SK-N-SH (cell line): ENCODE measurements around the gene GNS. TPM values are rescaled to one million over a fixed set of nuclear protein-coding genes. Genes with fewer than 3 reads are reported as not detected.

ENCODE experiments used
- polyA plus RNA-seq, 3 experiments: library from polyadenylated mRNA; depleted of rRNA; stranded (reverse); fragments of >200 nt; gene quantifications; 2 replicates each; pipeline ENCODE4 v1.2.3, GENCODE V29; 2012

GNS gene
- polyA plus RNA-seq, 1 of the 3 experiments (the other 2 are of a cell fraction) = 74.8 TPM

Other genes with a start within 250 kb of the GNS start
- gene RASSF3, start 148.9 kb downstream of the GNS start, polyA plus RNA-seq (2012; rRNA removed) = 11.1 and 15.0 TPM in 2 replicates
- 0.23 and 0.29 TPM in 2 replicates for gene TBC1D30, start 65.2 kb upstream of the GNS start, polyA plus RNA-seq (2012; rRNA removed)